B cell (primary cell): ENCODE results near the gene TNP2. TPM values are rescaled to one million over a fixed set of nuclear protein-coding genes. Genes with fewer than 3 reads are reported as not detected.

ENCODE experiments used
- ATAC-seq: fragments of 200-7000 bp; cut with Tn5 transposase; one replicate; pipeline ENCODE4 v1.10.0; 2021; ENCODE audit warnings: low read depth, mild to moderate bottlenecking, moderate number of reproducible peaks, moderate library complexity
- CTCF ChIA-PET: fragments of 350-600 bp; sonication (Branson Sonifier 250); formaldehyde crosslinking; loops from one replicate; lab custom pipeline; 2021; ENCODE audit warnings: antibody characterized with exemption, inconsistent platforms; lab: Charles Lee
- POLR2A ChIA-PET: fragments of 350-600 bp; sonication (Branson Sonifier 250); formaldehyde crosslinking; loops from one replicate; lab custom pipeline; 2021; ENCODE audit warnings: antibody characterized with exemption; lab: Charles Lee
- DNase-seq: peaks from one replicate; pipeline ENCODE4 v3.0.0; 2013
- H2AFZ ChIP-seq: 2 replicates; pipeline ENCODE4 v1.6.1; 2012; ENCODE audit warnings: mild to moderate bottlenecking, low read depth, low read length; ENCODE audit not compliant: insufficient read depth, poor library complexity, severe bottlenecking
- H3K27ac ChIP-seq, 2 donors: 1 replicate in 1 of 2; 2 replicates in 1 of 2; pipeline ENCODE4 v1.5.1; 2012 to 2013; ENCODE audit warnings: low read length in 2 of 2, mild to moderate bottlenecking in 2 of 2, moderate library complexity in 1 of 2
- H3K27me3 ChIP-seq, 4 experiments: fragments of 200-600 bp in 1 of 4; sonication (generic) in 1 of 4; replicated peaks in 1 of 4; 1 replicate in 2 of 4; 2 replicates in 2 of 4; pipeline versions ENCODE4 v1.6.1 to v1.7.0; 2013 to 2016; ENCODE audit warnings: low read length in 3 of 4, mild to moderate bottlenecking in 2 of 4, mixed read lengths in 1 of 4, moderate library complexity in 1 of 4; ENCODE audit not compliant: insufficient read depth in 4 of 4, control insufficient read depth in 3 of 4; ENCODE audit errors: control extremely low read depth in 1 of 4
- H3K36me3 ChIP-seq, 2 experiments: replicated peaks in 1 of 2; 1 replicate in 1 of 2; 2 replicates in 1 of 2; pipeline versions ENCODE4 v1.6.1 to v1.7.1; 2013; ENCODE audit warnings: low read length in 1 of 2; ENCODE audit not compliant: insufficient read depth in 2 of 2, control insufficient read depth in 1 of 2; ENCODE audit errors: control extremely low read depth in 1 of 2, extremely low read depth in 1 of 2
- H3K4me1 ChIP-seq, 2 donors: fragments of 200-600 bp in 1 of 2; sonication (generic) in 1 of 2; 1 replicate in 1 of 2; 2 replicates in 1 of 2; pipeline versions ENCODE4 v1.5.1 to v1.6.1; 2013 to 2017; ENCODE audit warnings: low read length in 2 of 2; ENCODE audit not compliant: control insufficient read depth in 2 of 2, insufficient read depth in 2 of 2
- H3K4me2 ChIP-seq: replicated peaks from 2 replicates; pipeline ENCODE3; 2012; ENCODE audit warnings: mild to moderate bottlenecking, low read depth, low read length; ENCODE audit not compliant: poor library complexity, severe bottlenecking
- H3K4me3 ChIP-seq, 5 experiments: fragments of 200-600 bp in 1 of 5; sonication (generic) in 1 of 5; 1 replicate in 3 of 5; 2 replicates in 2 of 5; pipeline versions ENCODE4 v1.5.1 to v1.7.0; 2011 to 2016; ENCODE audit warnings: low read length in 4 of 5, mild to moderate bottlenecking in 4 of 5, low read depth in 2 of 5, control low read depth in 1 of 5, moderate library complexity in 1 of 5; ENCODE audit not compliant: insufficient read depth in 1 of 5; ENCODE audit errors: control extremely low read depth in 1 of 5, extremely low read depth in 1 of 5
- H3K79me2 ChIP-seq: fragments of 200-600 bp; sonication (generic); one replicate; pipeline ENCODE4 v1.6.0; 2016; ENCODE audit warnings: low read length; ENCODE audit not compliant: control insufficient read depth, insufficient read depth
- H3K9ac ChIP-seq: fragments of 200-600 bp; sonication (generic); 2 replicates; pipeline ENCODE4 v1.6.1; 2017; ENCODE audit warnings: mild to moderate bottlenecking, low read length, moderate library complexity
- H3K9me3 ChIP-seq, 3 donors: one replicate each; pipeline versions ENCODE4 v1.6.1 to v1.7.1; 2013; ENCODE audit warnings: low read length in 2 of 3; ENCODE audit not compliant: control insufficient read depth in 2 of 3, insufficient read depth in 1 of 3; ENCODE audit errors: control extremely low read depth in 1 of 3
- H4K20me1 ChIP-seq: 2 replicates; pipeline ENCODE4 v1.6.0; 2012; ENCODE audit warnings: mild to moderate bottlenecking, low read length; ENCODE audit not compliant: insufficient read depth, control insufficient read depth, poor library complexity, severe bottlenecking
- H3K27ac Mint-ChIP-seq: one replicate; pipeline ENCODE4 v1.8.0; 2021; ENCODE audit warnings: mixed read lengths
- H3K27me3 Mint-ChIP-seq: one replicate; pipeline ENCODE4 v1.8.0; 2021; ENCODE audit warnings: mixed read lengths
- H3K4me1 Mint-ChIP-seq: one replicate; pipeline ENCODE4 v1.8.0; 2021; ENCODE audit warnings: mixed read lengths
- H3K4me3 Mint-ChIP-seq: one replicate; pipeline ENCODE4 v1.8.0; 2021; ENCODE audit warnings: mixed read lengths
- H3K9me3 Mint-ChIP-seq: one replicate; pipeline ENCODE4 v1.8.0; 2022; ENCODE audit warnings: mixed read lengths; ENCODE audit not compliant: insufficient read depth
- CTCF ChIP-seq: fragments of 200-600 bp; IDR thresholded peaks from one replicate; pipeline ENCODE4 v1.8.0; 2022; ENCODE audit warnings: antibody characterized with exemption, mild to moderate bottlenecking
- EZH2 ChIP-seq: IDR thresholded peaks from 2 replicates; pipeline ENCODE4 v1.6.1; 2012; ENCODE audit warnings: borderline replicate concordance, low read depth, mild to moderate bottlenecking, moderate library complexity, low read length; ENCODE audit not compliant: insufficient read depth, poor library complexity, severe bottlenecking
- WGBS: methylation state at CpG from one replicate; pipeline ENCODE4 v1.1.5; 2013; ENCODE audit warnings: missing lambda C conversion rate; ENCODE audit not compliant: insufficient coverage; 5-methylcytosine and 5-hydroxymethylcytosine counted together
- intact Hi-C: fragments of 100-400 bp; cut with micrococcal nuclease; formaldehyde crosslinking; loops from one replicate; pipeline ENCODE4 v1.10.0; 2022
- polyA plus RNA-seq: library from polyadenylated mRNA; depleted of rRNA; stranded (reverse); fragments of >200 nt; gene quantifications from 2 replicates; pipeline ENCODE4 v1.2.3, GENCODE V29; 2012
- total RNA-seq, 2 donors: library from RNA; stranded (reverse); fragments of 120-200 nt in 1 of 2; gene quantifications; 1 replicate in 1 of 2; 2 replicates in 1 of 2; pipeline versions ENCODE4 v1.2.3 to v1.2.4, GENCODE V29; 2013 to 2022

TNP2 gene
- total and polyA plus RNA-seq, 2 donors (not counting 1 experiment from before 2014, with no cell fraction given): not detected

GRCh38 chr16:11264155-11264832, 4.8 kb downstream of the TNP2 start:
- Mint-ChIP-seq H3K4me1 (peaks cover 17% of the 10 kb centered on the region), H3K27me3 (no peaks in the 10 kb centered on the region), H3K27ac (peak overlapping the region; percentile 27), H3K9me3 (no peaks in the 10 kb centered on the region), H3K4me3 (no peak overlapping the region)
- no peaks in the 10 kb centered on the region for H3K9me3 ChIP-seq
- H3K4me3 ChIP-seq: no peak overlapping the region
- H3K9ac ChIP-seq: no peak overlapping the region
- peaks cover 13 to 16% of the 10 kb centered on the region in 2 donors for H3K4me1 ChIP-seq
- H4K20me1 ChIP-seq: no peaks in the 10 kb centered on the region
- 72% methylated on average over 3 of the region's 9 CpGs for WGBS
- TF ChIP-seq EZH2 (no peak), CTCF (no peak)
- POLR2A ChIA-PET: interaction anchor here (1.0 to 1.2 kb wide), 2 partner anchors 9 to 33 kb away, joined by 3 read pairs; no protein-coding TSS in a partner anchor
- H3K27ac ChIP-seq: no peak overlapping the region
- DNase-seq (no peak), ATAC-seq (peak; percentile 31)
- peak overlapping the region; percentile 20 for H3K4me2 ChIP-seq
- no peaks in the 10 kb centered on the region for H3K27me3 ChIP-seq
- CTCF ChIA-PET: interaction anchor here (0.8 to 1.9 kb wide), 3 partner anchors 33 to 300 kb away, joined by 3 to 7 read pairs (median 6); no protein-coding TSS in a partner anchor
- H3K79me2 ChIP-seq: no peaks in the 10 kb centered on the region
- H2AFZ ChIP-seq: no peak overlapping the region
- intact Hi-C loops: no loop called here
- no peaks in the 10 kb centered on the region for H3K36me3 ChIP-seq

- Histone ChIP-seq H3K27me3 (no peaks in the 10 kb centered on the region), H3K36me3 (no peaks in the 10 kb centered on the region), H3K9me3 (no peaks in the 10 kb centered on the region), H3K79me2 (no peaks in the 10 kb centered on the region), H3K4me3 (no peak overlapping the region), H3K27ac (no peak overlapping the region), H4K20me1 (no peaks in the 10 kb centered on the region), H3K4me1 (peaks cover 18 to 22% of the 10 kb centered on the region in 2 donors), H3K9ac (no peak overlapping the region), H3K4me2 (peak overlapping the region; percentile 20), H2AFZ (no peak overlapping the region)
- Mint-ChIP-seq H3K4me1 (peaks cover 22% of the 10 kb centered on the region), H3K27me3 (no peaks in the 10 kb centered on the region), H3K27ac (peak overlapping the region; percentile 27), H3K4me3 (peak overlapping the region; percentile 1), H3K9me3 (no peaks in the 10 kb centered on the region)
- POLR2A ChIA-PET: interaction anchor here (1.0 to 1.2 kb wide), 2 partner anchors 8 to 33 kb away, joined by 3 read pairs; no protein-coding TSS in a partner anchor
- ATAC-seq (peak; percentile 31), DNase-seq (no peak)
- intact Hi-C loops: no loop called here
- TF ChIP-seq CTCF (no peak), EZH2 (no peak)
- WGBS: 20% methylated on average over 3 of the region's 4 CpGs
- CTCF ChIA-PET: interaction anchor here (0.5 to 1.9 kb wide), 4 partner anchors 34 to 299 kb away, joined by 3 to 7 read pairs (median 4); no protein-coding TSS in a partner anchor
Observed at GRCh38 chr16:11263737-11264136, 5.4 kb downstream of the TNP2 start.
